ENCODE results near the gene MAK. TPM values are rescaled to one million over a fixed set of nuclear protein-coding genes. Genes with fewer than 3 reads are reported as not detected.
A peak's percentile ranks its signal among the peaks of the same experiment; 100 is the strongest.

Gene MAK
- total and polyA plus RNA-seq, 10 donors = 0.05 to 2.2 (median 0.78) TPM

- Histone ChIP-seq H3K27ac (no peak overlapping the region), H3K4me1 (peaks cover 11 to 61% (median 36%) of the 10 kb centered on the region in 6 donors), H3K9me3 (no peaks in the 10 kb centered on the region), H3K36me3 (peaks cover 0 to 51% (median 9%) of the 10 kb centered on the region in 6 donors), H3K4me3 (no peak overlapping the region), H3K27me3 (replicated peaks in 1 of 7) (no peaks in the 10 kb centered on the region)
- intact Hi-C loops (cut with DNase I; ENCODE audit: low total_unique reads) = no loop called here
- DNase-seq = no peak
- WGBS, 5 donors = 90 to 96% (median 92%) methylated on average over 9 of the region's 9 CpGs
- TF ChIP-seq POLR2A (IDR thresholded peaks at IDR 0.05) (no peak), POLR2AphosphoS5 (IDR thresholded peaks at IDR 0.05) (no peak)
- TF ChIP-seq, protein P1, sequence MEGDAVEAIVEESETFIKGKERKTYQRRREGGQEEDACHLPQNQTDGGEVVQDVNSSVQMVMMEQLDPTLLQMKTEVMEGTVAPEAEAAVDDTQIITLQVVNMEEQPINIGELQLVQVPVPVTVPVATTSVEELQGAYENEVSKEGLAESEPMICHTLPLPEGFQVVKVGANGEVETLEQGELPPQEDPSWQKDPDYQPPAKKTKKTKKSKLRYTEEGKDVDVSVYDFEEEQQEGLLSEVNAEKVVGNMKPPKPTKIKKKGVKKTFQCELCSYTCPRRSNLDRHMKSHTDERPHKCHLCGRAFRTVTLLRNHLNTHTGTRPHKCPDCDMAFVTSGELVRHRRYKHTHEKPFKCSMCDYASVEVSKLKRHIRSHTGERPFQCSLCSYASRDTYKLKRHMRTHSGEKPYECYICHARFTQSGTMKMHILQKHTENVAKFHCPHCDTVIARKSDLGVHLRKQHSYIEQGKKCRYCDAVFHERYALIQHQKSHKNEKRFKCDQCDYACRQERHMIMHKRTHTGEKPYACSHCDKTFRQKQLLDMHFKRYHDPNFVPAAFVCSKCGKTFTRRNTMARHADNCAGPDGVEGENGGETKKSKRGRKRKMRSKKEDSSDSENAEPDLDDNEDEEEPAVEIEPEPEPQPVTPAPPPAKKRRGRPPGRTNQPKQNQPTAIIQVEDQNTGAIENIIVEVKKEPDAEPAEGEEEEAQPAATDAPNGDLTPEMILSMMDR (IDR thresholded peaks at IDR 0.05 in 8 of 11, conservative IDR thresholded peaks at IDR 0.05 in 3 of 11) = no peak
Observed at GRCh38 chr6:10725716-10726115, 112.6 kb downstream of the MAK start.

DNA sequence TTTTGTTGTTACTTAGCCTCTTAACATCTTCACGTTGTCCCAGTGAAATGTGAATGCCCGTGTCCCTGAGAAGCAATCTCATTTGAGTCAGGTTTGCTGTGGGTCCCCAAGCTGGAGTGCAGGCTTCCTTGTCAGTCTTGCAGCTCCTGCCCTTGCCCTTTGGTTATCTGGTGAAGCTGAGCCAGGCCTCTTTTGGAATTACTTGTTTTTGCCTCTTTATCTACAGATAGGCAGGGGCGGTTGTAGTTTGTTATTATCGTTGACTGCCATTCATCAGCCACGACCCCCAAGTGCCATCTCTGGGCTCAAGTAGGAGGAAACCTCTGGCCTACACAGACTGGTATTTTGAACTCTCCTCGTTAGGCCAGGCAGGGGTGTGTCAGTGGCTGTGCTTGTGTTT lies 113.3 kb downstream of the MAK start:
- Histone ChIP-seq H3K4me3 (no peak overlapping the region), H3K27ac (no peak overlapping the region), H3K4me1 (peaks cover 11 to 63% (median 37%) of the 10 kb centered on the region in 6 donors), H3K36me3 (peaks cover 0 to 44% (median 6%) of the 10 kb centered on the region in 6 donors), H3K9me3 (peaks cover 0 to 2% (median 0%) of the 10 kb centered on the region in 8 donors), H3K27me3 (replicated peaks in 1 of 7) (no peaks in the 10 kb centered on the region)
- no peak for DNase-seq
- intact Hi-C loops (cut with DNase I; ENCODE audit: low total_unique reads) = no loop called here
- WGBS, 5 donors = 82 to 91% (median 88%) methylated on average over 6 of the region's 6 CpGs
- TF ChIP-seq, protein P1 (IDR thresholded peaks at IDR 0.05 in 8 of 11, conservative IDR thresholded peaks at IDR 0.05 in 3 of 11) = no peak
- TF ChIP-seq POLR2A (IDR thresholded peaks at IDR 0.05) = no peak
- no peak for TF ChIP-seq POLR2AphosphoS5 (IDR thresholded peaks at IDR 0.05)

DNA sequence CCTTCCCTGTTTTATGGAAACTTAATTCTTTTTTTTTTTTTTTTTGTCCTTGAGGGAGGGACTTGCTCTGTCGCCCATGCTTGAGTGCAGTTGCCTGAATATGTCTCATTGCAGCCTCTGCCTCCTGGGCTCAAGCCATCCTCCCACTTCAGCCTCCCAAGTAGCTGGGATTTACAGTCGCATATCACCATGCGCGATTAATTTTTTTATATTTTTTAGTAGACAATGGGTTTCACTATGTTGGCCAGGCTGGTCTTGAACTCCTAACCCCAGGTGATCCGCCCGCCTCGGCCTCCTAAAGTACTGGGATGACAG lies 114.8 kb downstream of the MAK start:
- TF ChIP-seq POLR2AphosphoS5 (IDR thresholded peaks at IDR 0.05) (no peak), POLR2A (IDR thresholded peaks at IDR 0.05) (no peak)
- TF ChIP-seq, protein P1 (IDR thresholded peaks at IDR 0.05 in 8 of 11, conservative IDR thresholded peaks at IDR 0.05 in 3 of 11) = no peak
- DNase-seq = no peak
- intact Hi-C loops (cut with DNase I; ENCODE audit: low total_unique reads) = no loop called here
- Histone ChIP-seq H3K36me3 (peaks cover 0 to 29% (median 2%) of the 10 kb centered on the region in 6 donors), H3K27me3 (replicated peaks in 1 of 7) (no peaks in the 10 kb centered on the region), H3K4me3 (peak overlapping the region; percentile 46 to 77 (median 62)), H3K27ac (peak overlapping the region; percentile 53 to 89 (median 86)), H3K4me1 (peaks cover 11 to 71% (median 39%) of the 10 kb centered on the region in 6 donors), H3K9me3 (peaks cover 0 to 17% (median 11%) of the 10 kb centered on the region in 8 donors)
- WGBS, 5 donors = 34 to 50% (median 50%) methylated on average over 7 of the region's 7 CpGs

GRCh38 chr6:10722820-10723566 lies 115.3 kb downstream of the MAK start, which contains the start of gene TMEM14C:
Gene TMEM14C, plus strand, starts transcription at chr6:10723070. Its CDS starts 1,544 bp downstream, at chr6:10724614.
- 1% methylated on average over 41 to 55 of the region's 55 CpGs for WGBS, 5 donors
- TF ChIP-seq POLR2A (IDR thresholded peaks at IDR 0.05) = peak in 2 of 3 donors; percentile 25 to 84
- TF ChIP-seq POLR2AphosphoS5 (IDR thresholded peaks at IDR 0.05) = peak; percentile 93 to 99 (median 96)
- TF ChIP-seq, protein P1 (IDR thresholded peaks at IDR 0.05 in 8 of 11, conservative IDR thresholded peaks at IDR 0.05 in 3 of 11) = peak in 2 of 11 experiments; percentile 11 to 24
- Histone ChIP-seq H3K4me1 (peaks cover 11 to 71% (median 39%) of the 10 kb centered on the region in 6 donors), H3K36me3 (peaks cover 0 to 24% (median 2%) of the 10 kb centered on the region in 6 donors), H3K4me3 (peak within 1 kb of the TSS; percentile 46 to 77 (median 62)), H3K27me3 (replicated peaks in 1 of 7) (no peaks in the 10 kb centered on the region), H3K27ac (peak within 1 kb of the TSS; percentile 53 to 89 (median 86)), H3K9me3 (peaks cover 0 to 22% (median 14%) of the 10 kb centered on the region in 8 donors)
- DNase-seq = peak; percentile 99
- intact Hi-C loops (cut with DNase I; ENCODE audit: low total_unique reads) = no loop called here
